ENCODE data around the gene CAPN7. TPM values are rescaled to one million over a fixed set of nuclear protein-coding genes. Genes with fewer than 3 reads are reported as not detected.

The CAPN7 gene
- total and polyA plus RNA-seq, 2 donors (not counting 1 experiment from before 2014, with no cell fraction given) = 25.9 to 38.0 TPM

GRCh38 chr3:15280853-15281532 lies 74.9 kb downstream of the CAPN7 start:
- no peaks in the 10 kb centered on the region for H3K79me2 ChIP-seq (ENCODE audit: control insufficient read depth, insufficient read depth, low read length)
- no peak for DNase-seq (ENCODE audit: low read depth in 2 of 2)
- no peak overlapping the region for H3K4me3 ChIP-seq (replicated peaks in 1 of 4; ENCODE audit: control extremely low read depth in 1 of 4, insufficient read depth in 1 of 4, low read depth in 3 of 4, low read length in 4 of 4)
- no peaks in the 10 kb centered on the region for H3K4me1 ChIP-seq (ENCODE audit: control insufficient read depth, extremely low read depth, insufficient read depth, low read length)
- no peaks in the 10 kb centered on the region for H3K36me3 ChIP-seq (ENCODE audit: control insufficient read depth, insufficient read depth, low read length)
- no peaks in the 10 kb centered on the region for H4K20me1 ChIP-seq (ENCODE audit: control insufficient read depth, extremely low read depth, insufficient read depth, low read length)
- H2AFZ ChIP-seq (ENCODE audit: low read length) = no peak overlapping the region
- H3K27me3 ChIP-seq (ENCODE audit: control insufficient read depth, insufficient read depth, low read length) = no peaks in the 10 kb centered on the region
- TF ChIP-seq CTCF (conservative IDR thresholded peaks at IDR 0.05 in 1 of 2, IDR thresholded peaks at IDR 0.05 in 1 of 2; ENCODE audit: low read depth in 1 of 2, low read length in 2 of 2) (no peak), EZH2 (IDR thresholded peaks at IDR 0.05; ENCODE audit: low read length, missing control alignments) (no peak)
- no peak overlapping the region for H3K27ac ChIP-seq (ENCODE audit: insufficient read depth, low read length)
- no peak overlapping the region for H3K4me2 ChIP-seq (ENCODE audit: extremely low read depth, insufficient read depth, low read length)
- H3K9ac ChIP-seq (ENCODE audit: insufficient read depth, low read length) = no peak overlapping the region
- H3K9me3 ChIP-seq (ENCODE audit: control insufficient read depth, insufficient read depth, low read depth, low read length) = no peaks in the 10 kb centered on the region

GRCh38 chr3:15281817-15282216 lies 75.8 kb downstream of the CAPN7 start:
- Histone ChIP-seq H3K27ac (ENCODE audit: insufficient read depth, low read length) (no peak overlapping the region), H3K9me3 (ENCODE audit: control insufficient read depth, insufficient read depth, low read depth, low read length) (no peaks in the 10 kb centered on the region), H2AFZ (ENCODE audit: low read length) (no peak overlapping the region), H3K4me1 (ENCODE audit: control insufficient read depth, extremely low read depth, insufficient read depth, low read length) (no peaks in the 10 kb centered on the region), H3K4me2 (ENCODE audit: extremely low read depth, insufficient read depth, low read length) (no peak overlapping the region), H3K36me3 (ENCODE audit: control insufficient read depth, insufficient read depth, low read length) (no peaks in the 10 kb centered on the region), H3K79me2 (ENCODE audit: control insufficient read depth, insufficient read depth, low read length) (no peaks in the 10 kb centered on the region), H4K20me1 (ENCODE audit: control insufficient read depth, extremely low read depth, insufficient read depth, low read length) (no peaks in the 10 kb centered on the region), H3K27me3 (ENCODE audit: control insufficient read depth, insufficient read depth, low read length) (no peaks in the 10 kb centered on the region), H3K4me3 (replicated peaks in 1 of 4; ENCODE audit: control extremely low read depth in 1 of 4, insufficient read depth in 1 of 4, low read depth in 3 of 4, low read length in 4 of 4) (no peak overlapping the region), H3K9ac (ENCODE audit: insufficient read depth, low read length) (no peak overlapping the region)
- TF ChIP-seq EZH2 (IDR thresholded peaks at IDR 0.05; ENCODE audit: low read length, missing control alignments) = no peak
- TF ChIP-seq CTCF (conservative IDR thresholded peaks at IDR 0.05 in 1 of 2, IDR thresholded peaks at IDR 0.05 in 1 of 2; ENCODE audit: low read depth in 1 of 2, low read length in 2 of 2) = no peak
- DNase-seq (ENCODE audit: low read depth in 2 of 2) = no peak

GRCh38 chr3:15283702-15284101 lies 77.7 kb downstream of the CAPN7 start:
- H2AFZ ChIP-seq (ENCODE audit: low read length) = no peak overlapping the region
- no peaks in the 10 kb centered on the region for H3K79me2 ChIP-seq (ENCODE audit: control insufficient read depth, insufficient read depth, low read length)
- H3K9ac ChIP-seq (ENCODE audit: insufficient read depth, low read length) = no peak overlapping the region
- no peak overlapping the region for H3K4me3 ChIP-seq (replicated peaks in 1 of 4; ENCODE audit: control extremely low read depth in 1 of 4, insufficient read depth in 1 of 4, low read depth in 3 of 4, low read length in 4 of 4)
- H4K20me1 ChIP-seq (ENCODE audit: control insufficient read depth, extremely low read depth, insufficient read depth, low read length) = no peaks in the 10 kb centered on the region
- no peak for DNase-seq (ENCODE audit: low read depth in 2 of 2)
- H3K9me3 ChIP-seq (ENCODE audit: control insufficient read depth, insufficient read depth, low read depth, low read length) = no peaks in the 10 kb centered on the region
- TF ChIP-seq CTCF (conservative IDR thresholded peaks at IDR 0.05 in 1 of 2, IDR thresholded peaks at IDR 0.05 in 1 of 2; ENCODE audit: low read depth in 1 of 2, low read length in 2 of 2) = no peak
- TF ChIP-seq EZH2 (IDR thresholded peaks at IDR 0.05; ENCODE audit: low read length, missing control alignments) = no peak
- no peaks in the 10 kb centered on the region for H3K27me3 ChIP-seq (ENCODE audit: control insufficient read depth, insufficient read depth, low read length)
- H3K4me2 ChIP-seq (ENCODE audit: extremely low read depth, insufficient read depth, low read length) = no peak overlapping the region
- no peak overlapping the region for H3K27ac ChIP-seq (ENCODE audit: insufficient read depth, low read length)
- no peaks in the 10 kb centered on the region for H3K4me1 ChIP-seq (ENCODE audit: control insufficient read depth, extremely low read depth, insufficient read depth, low read length)
- H3K36me3 ChIP-seq (ENCODE audit: control insufficient read depth, insufficient read depth, low read length) = no peaks in the 10 kb centered on the region

Measured in fibroblast of lung (primary cell).